Amniotic stem cell (primary cell): ENCODE data around the gene MYO10.
"Not testable (repeated sequence)": the region's sequence is repeated elsewhere in the genome, so short reads cannot be mapped to it uniquely, and the experiment has no call there.

Source experiments
- DNase-seq: peaks from one replicate; lab custom pipeline; 2025; lab: John Stamatoyannopoulos, UW

MYO10 gene

GRCh38 chr5:16668631-16669030, 267.5 kb downstream of the MYO10 start:
- no peak for DNase-seq

- DNase-seq = no peak
Observed at GRCh38 chr5:16668194-16668593, 267.9 kb downstream of the MYO10 start.

GRCh38 chr5:16666883-16667398, 269.1 kb downstream of the MYO10 start:
- no peak for DNase-seq

- no peak for DNase-seq
Observed at GRCh38 chr5:16666130-16666882, 269.8 kb downstream of the MYO10 start.

GRCh38 chr5:16665601-16666000, 270.5 kb downstream of the MYO10 start:
- DNase-seq = no peak

GRCh38 chr5:16664368-16664767, 271.7 kb downstream of the MYO10 start:
- no peak for DNase-seq

GRCh38 chr5:16663840-16664239, 272.2 kb downstream of the MYO10 start:
- no peak for DNase-seq

GRCh38 chr5:16661713-16662112, 274.4 kb downstream of the MYO10 start:
- no peak for DNase-seq

- no peak for DNase-seq
Observed at GRCh38 chr5:16660982-16661381, 275.1 kb downstream of the MYO10 start.

- no peak for DNase-seq
Observed at GRCh38 chr5:16659536-16659935, 276.6 kb downstream of the MYO10 start.

- no peak for DNase-seq
Observed at GRCh38 chr5:16656561-16657191, 279.4 kb downstream of the MYO10 start.

- no peak for DNase-seq
Observed at GRCh38 chr5:16654647-16655334, 281.3 kb downstream of the MYO10 start.

GRCh38 chr5:16648739-16649138, 287.3 kb downstream of the MYO10 start:
- DNase-seq = not testable (repeated sequence)

- no peak for DNase-seq
Observed at GRCh38 chr5:16644301-16644889, 291.7 kb downstream of the MYO10 start.

- no peak for DNase-seq
Observed at GRCh38 chr5:16642867-16643266, 293.2 kb downstream of the MYO10 start.

GRCh38 chr5:16639206-16639605, 296.9 kb downstream of the MYO10 start:
- no peak for DNase-seq

- DNase-seq = no peak
Observed at GRCh38 chr5:16628376-16628775, 307.7 kb downstream of the MYO10 start.

- no peak for DNase-seq
Observed at GRCh38 chr5:16626696-16627264, 309.3 kb downstream of the MYO10 start.

- DNase-seq = no peak
Observed at GRCh38 chr5:16625096-16625495, 311.0 kb downstream of the MYO10 start.

- DNase-seq = no peak
Observed at GRCh38 chr5:16619136-16619535, 317.0 kb downstream of the MYO10 start.

- DNase-seq = no peak
Observed at GRCh38 chr5:16618138-16618897, 317.8 kb downstream of the MYO10 start.
